Measurements from ENCODE around the gene NAA38.

NAA38 gene

DNA sequence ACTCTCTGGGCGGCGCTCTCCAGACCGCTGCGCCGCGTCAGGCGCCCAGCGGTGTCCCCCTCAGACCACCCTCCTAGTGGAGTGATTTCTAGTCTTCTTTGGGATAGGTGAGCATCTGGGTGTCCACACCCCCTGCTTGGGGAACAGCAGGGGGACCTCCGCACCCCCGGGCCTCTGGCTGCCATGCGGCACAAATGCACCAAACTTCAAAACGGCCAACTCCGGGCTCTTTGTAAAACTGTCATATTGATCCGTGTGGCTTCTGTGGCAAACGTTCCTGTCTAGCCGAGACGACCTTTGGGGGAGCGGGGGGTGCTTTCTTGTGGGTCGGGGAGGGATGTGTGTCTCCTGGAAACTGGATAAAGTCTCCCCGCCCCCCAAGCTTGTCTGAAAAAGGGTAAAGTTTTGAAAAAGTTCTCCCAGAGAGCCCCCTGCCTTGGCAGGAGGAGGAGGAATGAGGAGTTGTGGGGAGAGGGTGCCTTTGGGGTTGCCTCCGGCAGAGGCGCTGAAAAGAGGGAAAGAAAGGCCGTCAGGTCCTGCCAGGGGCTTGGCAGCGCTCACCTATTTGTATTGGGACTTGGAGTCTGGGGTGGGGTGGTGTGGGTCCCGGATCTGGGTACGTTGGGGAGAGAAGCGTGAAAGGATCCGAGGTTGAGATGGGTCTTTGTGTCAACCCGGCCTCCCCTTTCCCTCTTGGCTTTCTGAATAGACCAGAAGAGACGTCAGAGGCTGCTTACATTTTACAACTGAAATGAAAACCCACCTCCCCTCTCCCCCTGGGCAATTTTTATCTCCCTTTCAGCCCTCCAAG is 29.1 kb upstream of the NAA38 start:
- no peak for TF ChIP-seq GATA1 (IDR thresholded peaks at IDR 0.05; ENCODE audit: low read depth, low read length)
- TF ChIP-seq POLR2A (IDR thresholded peaks at IDR 0.05; ENCODE audit: low read length), result peak; percentile 42
- DNase-seq, result peak; percentile 57 to 61

DNA sequence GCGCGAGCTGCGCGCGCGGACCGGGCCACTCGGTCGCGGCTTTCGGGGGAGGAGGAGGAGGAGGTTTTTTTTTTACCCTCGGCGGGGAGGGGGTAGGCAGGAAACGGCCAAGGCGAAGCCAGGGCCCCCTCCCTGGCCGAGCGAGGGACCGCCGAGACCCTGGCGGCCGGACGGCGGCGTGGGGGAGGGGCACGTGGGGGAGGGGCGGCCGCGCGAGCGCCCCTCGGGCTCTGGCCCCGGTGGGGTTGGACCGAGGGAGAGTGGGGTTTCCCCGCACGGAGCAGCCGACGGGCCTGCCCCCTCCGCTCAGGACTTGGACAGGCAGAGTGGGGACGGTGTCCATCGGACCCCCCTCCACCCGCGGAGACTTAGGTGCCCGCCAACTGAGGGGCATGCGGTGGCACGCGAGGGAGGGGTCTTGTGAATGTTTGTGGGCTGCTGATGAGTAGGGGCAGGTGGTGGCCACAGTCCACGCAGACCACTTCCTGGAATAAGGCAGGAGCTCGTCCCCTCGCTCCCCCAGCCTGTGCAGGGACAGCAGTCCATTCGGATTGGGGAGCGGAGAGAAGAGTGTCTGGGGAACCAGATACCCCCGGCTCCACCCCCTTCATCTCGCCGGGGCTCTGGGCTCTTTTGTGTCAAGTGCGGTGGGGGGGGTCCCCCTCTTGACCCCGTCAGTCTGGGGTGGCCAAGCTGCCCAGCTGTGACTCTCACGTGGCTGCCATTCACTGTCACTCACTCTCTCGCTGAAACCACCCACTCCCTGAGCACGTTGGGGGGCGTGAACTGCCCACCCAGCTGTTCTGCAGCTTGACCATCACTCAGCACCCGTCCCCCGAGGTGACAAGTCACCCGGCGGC is 28.2 kb upstream of the NAA38 start:
- TF ChIP-seq POLR2A (IDR thresholded peaks at IDR 0.05; ENCODE audit: low read length) (peak; percentile 24), GATA1 (IDR thresholded peaks at IDR 0.05; ENCODE audit: low read depth, low read length) (no peak)
- peak; percentile 64 to 67 for DNase-seq

DNA sequence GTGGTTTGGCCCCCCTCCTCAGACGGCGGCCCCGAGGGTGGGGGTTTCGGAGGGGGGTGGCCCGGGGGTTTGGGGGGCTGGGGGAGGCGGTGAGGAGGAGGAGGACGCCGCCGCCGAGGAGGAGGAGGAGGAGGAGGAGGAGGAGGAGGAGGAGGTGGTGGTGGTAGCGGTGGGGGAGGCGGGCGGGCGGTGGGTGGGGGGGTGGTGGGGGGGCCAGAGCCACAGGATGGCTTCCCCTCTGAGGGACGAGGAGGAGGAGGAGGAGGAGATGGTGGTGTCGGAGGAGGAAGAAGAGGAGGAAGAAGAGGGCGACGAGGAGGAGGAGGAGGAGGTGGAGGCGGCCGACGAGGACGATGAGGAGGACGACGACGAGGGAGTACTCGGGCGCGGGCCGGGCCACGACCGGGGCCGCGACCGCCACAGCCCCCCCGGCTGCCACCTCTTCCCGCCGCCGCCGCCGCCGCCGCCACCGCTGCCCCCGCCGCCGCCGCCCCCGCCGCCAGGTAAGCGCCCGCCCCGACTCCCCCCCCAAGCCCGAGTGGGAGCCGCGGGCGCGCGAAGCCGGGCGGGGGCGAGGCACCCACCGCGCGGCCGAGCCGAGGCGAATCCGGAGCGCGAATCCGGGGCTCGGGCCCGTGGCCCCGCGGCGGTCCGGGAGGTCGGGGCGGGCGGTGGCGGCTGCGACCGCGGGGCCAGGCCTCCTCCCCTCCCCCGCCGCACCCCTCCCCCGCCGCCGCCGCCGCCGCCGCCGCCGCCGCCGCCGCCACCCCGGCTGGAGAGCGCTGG is 27.4 kb upstream of the NAA38 start:
- TF ChIP-seq GATA1 (IDR thresholded peaks at IDR 0.05; ENCODE audit: low read depth, low read length), result no peak
- no peak for TF ChIP-seq POLR2A (IDR thresholded peaks at IDR 0.05; ENCODE audit: low read length)
- DNase-seq, result peak; percentile 41 to 58

- TF ChIP-seq GATA1 (IDR thresholded peaks at IDR 0.05; ENCODE audit: low read depth, low read length), result no peak
- TF ChIP-seq POLR2A (IDR thresholded peaks at IDR 0.05; ENCODE audit: low read length), result no peak
- DNase-seq, result peak; percentile 31 to 41
These were observed 26.5 kb upstream of the NAA38 start for GRCh38 chr17:7883781-7884386.

- TF ChIP-seq GATA1 (IDR thresholded peaks at IDR 0.05; ENCODE audit: low read depth, low read length), result no peak
- no peak for TF ChIP-seq POLR2A (IDR thresholded peaks at IDR 0.05; ENCODE audit: low read length)
- DNase-seq, result no peak
These were observed 25.3 kb upstream of the NAA38 start for GRCh38 chr17:7882629-7883028.

- TF ChIP-seq POLR2A (IDR thresholded peaks at IDR 0.05; ENCODE audit: low read length), result no peak
- no peak for TF ChIP-seq GATA1 (IDR thresholded peaks at IDR 0.05; ENCODE audit: low read depth, low read length)
- no peak for DNase-seq
These were observed 24.7 kb upstream of the NAA38 start for GRCh38 chr17:7882068-7882467.

DNA sequence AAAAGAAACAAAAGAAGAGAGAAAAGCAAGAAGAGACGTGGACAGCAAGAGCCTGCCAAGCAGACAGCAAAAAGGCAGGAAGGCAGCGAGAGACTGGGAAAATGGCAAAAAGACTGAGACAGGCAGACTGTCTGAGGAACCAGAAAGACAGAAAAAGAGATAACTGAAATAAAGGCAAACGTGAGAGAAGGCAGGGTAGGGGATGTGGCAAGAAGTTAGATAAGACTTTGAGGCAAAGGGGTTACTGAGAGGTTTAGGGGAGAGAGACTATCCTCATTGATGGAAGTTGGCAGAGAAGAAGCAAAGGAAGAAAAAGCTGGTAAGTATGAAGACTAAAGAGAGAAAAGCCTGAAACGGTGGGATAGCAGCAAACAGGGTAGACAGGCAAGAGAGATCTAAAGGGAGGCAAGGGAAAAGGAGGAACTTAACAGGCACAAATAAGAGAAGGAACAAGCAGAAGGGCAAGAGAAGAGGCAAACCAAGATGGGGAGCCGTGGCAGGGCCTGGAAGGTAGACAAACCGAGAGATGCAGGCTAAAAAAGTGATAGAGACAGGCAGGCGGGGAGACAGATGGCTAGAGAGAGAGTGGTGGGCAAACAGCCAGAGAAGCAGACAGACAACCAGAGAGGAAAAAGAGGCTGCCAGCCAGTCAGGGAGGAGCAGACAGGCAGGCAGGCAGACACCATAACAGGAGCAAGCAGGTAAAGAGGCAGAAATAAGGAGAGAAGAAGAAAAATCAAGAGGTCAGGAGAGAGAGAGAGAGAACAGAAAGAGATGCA is 24.1 kb upstream of the NAA38 start:
- TF ChIP-seq GATA1 (IDR thresholded peaks at IDR 0.05; ENCODE audit: low read depth, low read length), result no peak
- no peak for TF ChIP-seq POLR2A (IDR thresholded peaks at IDR 0.05; ENCODE audit: low read length)
- DNase-seq, result peak; percentile 23 to 42

DNA sequence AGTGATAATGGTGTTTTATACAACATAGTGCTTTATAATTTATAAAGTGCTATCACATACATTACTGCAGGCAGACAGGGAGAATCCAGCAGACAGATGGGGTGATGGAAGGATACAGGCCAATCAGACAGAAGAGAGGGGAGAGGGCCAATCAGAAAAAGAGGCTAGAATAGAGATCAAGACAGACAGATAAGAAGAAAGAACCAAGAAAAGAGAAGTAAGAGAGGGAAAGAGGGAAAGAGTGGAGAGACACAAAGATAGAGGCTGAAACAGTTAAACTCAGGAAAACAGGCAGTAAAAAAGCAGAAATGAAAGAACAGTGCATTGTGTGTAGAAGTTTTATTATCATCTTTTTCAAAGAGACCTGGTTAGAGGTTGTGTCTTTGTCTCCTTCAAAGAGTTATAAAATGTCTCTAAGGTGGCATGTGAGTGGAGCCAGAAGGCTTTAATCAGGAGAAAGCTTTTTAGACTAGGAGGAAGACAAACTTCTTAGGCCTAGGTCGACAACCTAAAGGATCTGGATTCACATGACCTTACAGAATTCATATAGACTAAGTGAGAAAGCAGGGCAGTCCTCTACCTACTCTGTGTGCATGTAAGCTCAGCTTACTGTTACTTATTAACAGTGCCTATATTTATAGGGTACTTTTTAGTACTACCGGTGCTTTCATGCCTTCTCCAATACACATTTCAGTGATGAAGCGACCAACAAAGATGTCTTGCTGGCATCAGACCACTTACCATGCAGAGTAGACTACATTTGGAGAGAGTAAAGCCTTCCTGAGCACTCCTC is 22.9 kb upstream of the NAA38 start:
- no peak for TF ChIP-seq POLR2A (IDR thresholded peaks at IDR 0.05; ENCODE audit: low read length)
- no peak for TF ChIP-seq GATA1 (IDR thresholded peaks at IDR 0.05; ENCODE audit: low read depth, low read length)
- peak in 1 of 2 experiments; percentile 6 for DNase-seq

GRCh38 chr17:7878234-7878633 is 20.9 kb upstream of the NAA38 start:
- TF ChIP-seq GATA1 (IDR thresholded peaks at IDR 0.05; ENCODE audit: low read depth, low read length) (no peak), POLR2A (IDR thresholded peaks at IDR 0.05; ENCODE audit: low read length) (no peak)
- DNase-seq, result no peak

DNA sequence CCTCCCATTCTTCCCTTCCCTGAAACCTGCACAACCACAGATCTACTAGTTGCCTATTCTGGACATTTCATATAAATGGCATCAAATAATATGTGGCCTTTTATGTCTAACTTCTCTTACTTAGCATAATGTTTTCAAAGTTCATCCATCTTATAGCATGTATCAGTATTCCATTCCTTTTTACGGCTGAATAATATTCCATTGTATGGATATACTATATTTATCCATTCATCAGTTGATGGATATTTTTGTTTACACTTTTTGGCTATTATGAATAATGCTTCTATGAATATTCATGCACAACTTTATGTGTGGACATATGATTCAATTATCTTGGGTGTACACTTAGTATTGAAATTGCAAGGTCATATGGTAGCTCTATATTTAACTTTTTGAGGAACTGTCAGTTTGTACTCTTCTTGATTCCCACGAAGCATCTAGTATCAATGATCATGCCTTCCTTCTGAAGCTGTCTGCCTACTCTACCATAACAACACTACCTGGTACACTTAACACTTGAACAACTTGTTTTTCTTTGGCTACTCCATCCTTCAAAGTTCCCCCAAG is 18.5 kb upstream of the NAA38 start:
- DNase-seq, result no peak
- TF ChIP-seq GATA1 (IDR thresholded peaks at IDR 0.05; ENCODE audit: low read depth, low read length) (no peak), POLR2A (IDR thresholded peaks at IDR 0.05; ENCODE audit: low read length) (no peak)

- DNase-seq, result no peak
- no peak for TF ChIP-seq GATA1 (IDR thresholded peaks at IDR 0.05; ENCODE audit: low read depth, low read length)
- TF ChIP-seq POLR2A (IDR thresholded peaks at IDR 0.05; ENCODE audit: low read length), result no peak
These were observed 15.7 kb upstream of the NAA38 start for GRCh38 chr17:7873051-7873450.

GRCh38 chr17:7867881-7868329 is 10.5 kb upstream of the NAA38 start:
- DNase-seq, result no peak
- TF ChIP-seq POLR2A (IDR thresholded peaks at IDR 0.05; ENCODE audit: low read length) (no peak), GATA1 (IDR thresholded peaks at IDR 0.05; ENCODE audit: low read depth, low read length) (no peak)
